Placental epithelial cell (primary cell): ENCODE results near the gene OTUD4. TPM values are rescaled to one million over a fixed set of nuclear protein-coding genes. Genes with fewer than 3 reads are reported as not detected.

Experiments
- small RNA-seq: library from RNA; depleted of rRNA; stranded (forward); fragments of <200 nt; gene quantifications from one replicate; pipeline ENCODE3, GENCODE V24; 2012
- total RNA-seq: library from RNA; depleted of rRNA; stranded (reverse); fragments of >200 nt; gene quantifications from 2 replicates; pipeline ENCODE4 v1.2.3, GENCODE V29; 2012

Gene OTUD4, protein sequence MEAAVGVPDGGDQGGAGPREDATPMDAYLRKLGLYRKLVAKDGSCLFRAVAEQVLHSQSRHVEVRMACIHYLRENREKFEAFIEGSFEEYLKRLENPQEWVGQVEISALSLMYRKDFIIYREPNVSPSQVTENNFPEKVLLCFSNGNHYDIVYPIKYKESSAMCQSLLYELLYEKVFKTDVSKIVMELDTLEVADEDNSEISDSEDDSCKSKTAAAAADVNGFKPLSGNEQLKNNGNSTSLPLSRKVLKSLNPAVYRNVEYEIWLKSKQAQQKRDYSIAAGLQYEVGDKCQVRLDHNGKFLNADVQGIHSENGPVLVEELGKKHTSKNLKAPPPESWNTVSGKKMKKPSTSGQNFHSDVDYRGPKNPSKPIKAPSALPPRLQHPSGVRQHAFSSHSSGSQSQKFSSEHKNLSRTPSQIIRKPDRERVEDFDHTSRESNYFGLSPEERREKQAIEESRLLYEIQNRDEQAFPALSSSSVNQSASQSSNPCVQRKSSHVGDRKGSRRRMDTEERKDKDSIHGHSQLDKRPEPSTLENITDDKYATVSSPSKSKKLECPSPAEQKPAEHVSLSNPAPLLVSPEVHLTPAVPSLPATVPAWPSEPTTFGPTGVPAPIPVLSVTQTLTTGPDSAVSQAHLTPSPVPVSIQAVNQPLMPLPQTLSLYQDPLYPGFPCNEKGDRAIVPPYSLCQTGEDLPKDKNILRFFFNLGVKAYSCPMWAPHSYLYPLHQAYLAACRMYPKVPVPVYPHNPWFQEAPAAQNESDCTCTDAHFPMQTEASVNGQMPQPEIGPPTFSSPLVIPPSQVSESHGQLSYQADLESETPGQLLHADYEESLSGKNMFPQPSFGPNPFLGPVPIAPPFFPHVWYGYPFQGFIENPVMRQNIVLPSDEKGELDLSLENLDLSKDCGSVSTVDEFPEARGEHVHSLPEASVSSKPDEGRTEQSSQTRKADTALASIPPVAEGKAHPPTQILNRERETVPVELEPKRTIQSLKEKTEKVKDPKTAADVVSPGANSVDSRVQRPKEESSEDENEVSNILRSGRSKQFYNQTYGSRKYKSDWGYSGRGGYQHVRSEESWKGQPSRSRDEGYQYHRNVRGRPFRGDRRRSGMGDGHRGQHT
- total RNA-seq: 16.9 and 27.8 TPM in 2 replicates

DNA sequence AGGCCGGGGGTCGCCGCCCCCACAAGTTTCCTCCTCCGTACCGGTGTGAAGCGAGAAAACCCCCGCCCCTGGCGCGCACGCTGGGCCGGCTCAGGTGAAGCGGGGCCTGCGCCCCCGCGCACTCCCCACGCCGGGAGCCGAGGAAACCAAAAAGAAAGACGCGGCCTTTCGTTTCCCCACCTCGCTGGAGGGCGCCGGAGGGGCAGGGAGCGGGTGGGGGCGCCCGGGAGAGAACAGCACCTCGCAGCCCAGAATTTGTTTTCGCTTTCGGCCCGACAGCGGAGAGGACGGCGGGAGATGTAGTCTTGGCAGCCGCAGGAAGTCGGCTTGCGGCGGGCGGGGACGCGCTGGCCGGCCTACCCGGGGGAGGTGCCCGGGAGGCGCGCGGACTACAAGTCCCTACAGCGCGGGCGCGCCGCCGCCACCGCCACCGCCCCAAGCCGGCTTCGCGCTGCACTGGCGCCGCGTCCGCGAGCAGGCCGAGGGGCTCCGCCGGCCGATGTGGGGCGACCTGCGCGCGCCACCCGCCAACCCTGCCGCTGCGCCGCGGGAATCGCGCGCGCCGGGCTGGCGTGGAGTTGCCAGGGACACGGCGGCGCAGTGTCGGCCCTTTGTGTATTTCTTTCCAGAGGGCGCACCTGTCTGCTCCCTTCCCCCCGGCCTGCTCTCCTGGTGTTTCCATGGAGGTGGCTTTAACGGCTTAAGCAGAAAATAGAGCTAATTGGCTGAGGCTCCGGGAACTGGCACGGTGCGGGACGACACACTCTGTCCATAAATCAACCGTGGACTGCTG, at the start of gene OTUD4:
OTUD4 (minus strand) TSS at position 292 of the 793 bp plus-strand sequence. CDS start 616 bp downstream, outside the sequence.

DNA sequence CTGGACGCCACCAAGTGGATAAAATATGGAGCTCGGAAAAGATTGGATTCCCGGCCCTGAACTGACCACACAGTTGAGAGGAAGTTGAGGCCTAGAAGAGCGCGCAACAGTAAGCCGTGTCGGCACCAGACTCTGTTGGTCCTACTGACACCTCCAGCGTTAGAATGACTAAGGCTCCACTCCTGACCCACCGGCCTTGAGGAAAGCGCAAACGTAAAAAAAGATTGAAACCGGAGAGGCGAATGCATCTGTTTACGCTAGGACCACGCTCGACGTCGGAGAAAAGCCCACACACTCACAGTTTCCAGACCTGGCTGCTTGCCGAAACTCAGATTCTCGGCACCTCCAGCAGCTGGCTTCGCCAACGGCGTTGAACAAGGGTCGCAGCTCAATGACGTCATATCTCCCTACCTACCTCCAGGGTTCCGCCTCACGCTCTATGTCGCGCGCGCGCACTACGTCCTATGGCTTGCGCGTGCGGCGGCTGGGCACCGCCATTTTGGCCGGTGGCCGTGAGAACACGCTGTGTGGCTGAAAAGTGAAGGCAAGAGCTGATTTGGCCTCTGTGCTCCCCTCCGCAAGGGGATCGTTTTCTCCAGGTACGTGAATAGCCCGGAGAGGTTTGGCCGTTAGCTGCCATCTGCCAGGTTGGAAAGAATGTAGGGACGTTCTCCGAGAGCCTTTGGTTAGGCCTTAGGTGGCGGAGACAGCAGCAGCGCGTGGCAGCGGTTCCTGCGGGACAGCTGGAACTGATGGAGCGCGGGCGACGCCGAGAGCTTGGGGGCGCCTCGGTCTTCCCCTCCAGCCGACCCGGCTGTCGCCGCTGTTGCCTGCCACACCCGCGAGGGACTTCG, 82.3 kb downstream of the OTUD4 start, which contains the start of the genes ABCE1 and ANAPC10:
ABCE1 (plus strand) TSS at position 491 of the 854 bp plus-strand sequence. CDS start 6,102 bp downstream, outside the sequence.
ANAPC10 (minus strand) TSS at position 376 of the 854 bp plus-strand sequence. CDS start 2,097 bp downstream, outside the sequence.

Small RNAs within 50 kb of the gene (small RNA-seq; reads per million reads assigned to genes)
- not detected for gene RF00019

Other genes with a start within 250 kb of the OTUD4 start
- gene ANAPC10, start 82.4 kb downstream of the OTUD4 start, total RNA-seq: 16.6 and 18.5 TPM in 2 replicates
- 45.5 and 77.1 TPM in 2 replicates for gene ABCE1, start 82.3 kb downstream of the OTUD4 start, total RNA-seq